H1 (cell line): ENCODE data around the gene REEP2. TPM values are rescaled to one million over a fixed set of nuclear protein-coding genes. Genes with fewer than 3 reads are reported as not detected.
"Not testable (repeated sequence)": the region's sequence is repeated elsewhere in the genome, so short reads cannot be mapped to it uniquely, and the experiment has no call there.

Experiments used
- CTCF ChIA-PET: fragments of 300-600 bp; sonication (Branson Sonifier 250); formaldehyde crosslinking; loops from one replicate; lab custom pipeline; 2021; ENCODE audit not compliant: partially characterized antibody; lab: Charles Lee
- POLR2A ChIA-PET: fragments of 300-600 bp; sonication (Branson Sonifier 250); formaldehyde crosslinking; loops from one replicate; lab custom pipeline; 2021; ENCODE audit warnings: inconsistent platforms; ENCODE audit not compliant: partially characterized antibody; lab: Charles Lee
- DNase-seq, 2 experiments: peaks; one replicate each; pipeline versions ENCODE4 v3.0.0 to v3.0.0-alpha.2; 2010 to 2022; ENCODE audit warnings: low spot score in 2 of 2, low read depth in 1 of 2, mixed read lengths in 1 of 2
- FAIRE-seq: peaks from 2 replicates; lab custom pipeline; 2011; peaks lifted over from hg19 to GRCh38; lab: Jason Lieb, UNC
- H2AFZ ChIP-seq: 2 replicates; pipeline ENCODE4 v1.8.1; 2012; ENCODE audit warnings: low read length, inconsistent platforms
- H2AK5ac ChIP-seq: 2 replicates; pipeline ENCODE4 v1.6.1; 2013; ENCODE audit warnings: low read depth, low read length
- H2BK120ac ChIP-seq: replicated peaks from 2 replicates; pipeline ENCODE3; 2013; ENCODE audit warnings: low read depth, low read length, inconsistent platforms
- H2BK12ac ChIP-seq: 2 replicates; pipeline ENCODE4 v1.6.1; 2013; ENCODE audit warnings: low read depth, low read length
- H2BK15ac ChIP-seq: 2 replicates; pipeline ENCODE4 v1.6.1; 2013; ENCODE audit warnings: low read length
- H2BK20ac ChIP-seq: 2 replicates; pipeline ENCODE4 v1.6.1; 2013; ENCODE audit warnings: low read length
- H2BK5ac ChIP-seq: 2 replicates; pipeline ENCODE4 v1.6.1; 2013; ENCODE audit warnings: low read depth, low read length
- H3K14ac ChIP-seq: 2 replicates; pipeline ENCODE4 v1.6.1; 2013; ENCODE audit warnings: inconsistent platforms; ENCODE audit not compliant: insufficient read length
- H3K18ac ChIP-seq: 2 replicates; pipeline ENCODE4 v1.6.1; 2013; ENCODE audit warnings: low read length; ENCODE audit errors: extremely low read depth
- H3K23ac ChIP-seq: 2 replicates; pipeline ENCODE4 v1.6.1; 2013; ENCODE audit warnings: inconsistent platforms; ENCODE audit not compliant: insufficient read length
- H3K23me2 ChIP-seq: 2 replicates; pipeline ENCODE4 v1.6.1; 2013; ENCODE audit warnings: low read depth, low read length
- H3K27ac ChIP-seq: 2 replicates; pipeline ENCODE4 v1.6.1; 2011; ENCODE audit warnings: low read depth, low read length, inconsistent platforms
- H3K27me3 ChIP-seq, 4 experiments: replicated peaks in 1 of 4; 1 replicate in 1 of 4; 2 replicates in 3 of 4; pipeline versions ENCODE4 v1.6.1 to v1.8.1; 2011 to 2013; ENCODE audit warnings: low read length in 3 of 4, mild to moderate bottlenecking in 3 of 4, inconsistent platforms in 2 of 4, mixed read lengths in 2 of 4, moderate library complexity in 1 of 4; ENCODE audit not compliant: control insufficient read depth in 3 of 4, insufficient read depth in 3 of 4; ENCODE audit errors: extremely low read depth in 1 of 4
- H3K36me3 ChIP-seq, 4 experiments: 2 replicates each; pipeline versions ENCODE4 v1.6.1 to v1.8.1; 2011 to 2013; ENCODE audit warnings: mild to moderate bottlenecking in 4 of 4, low read length in 3 of 4, moderate library complexity in 2 of 4, control low read depth in 1 of 4, inconsistent platforms in 1 of 4; ENCODE audit not compliant: insufficient read depth in 4 of 4, control insufficient read depth in 2 of 4
- H3K4ac ChIP-seq: replicated peaks from 2 replicates; pipeline ENCODE3; 2013; ENCODE audit warnings: low read length, low read depth, mixed read lengths, inconsistent platforms; ENCODE audit not compliant: insufficient read length
- H3K4me1 ChIP-seq, 4 experiments: replicated peaks in 1 of 4; 1 replicate in 1 of 4; 2 replicates in 3 of 4; pipeline versions ENCODE4 v1.6.1 to v1.8.1; 2011 to 2013; ENCODE audit warnings: low read length in 3 of 4, inconsistent platforms in 2 of 4, mixed read lengths in 1 of 4; ENCODE audit not compliant: insufficient read depth in 4 of 4, control insufficient read depth in 3 of 4
- H3K4me2 ChIP-seq, 2 experiments: 2 replicates each; pipeline versions ENCODE4 v1.6.1 to v1.8.1; 2011 to 2013; ENCODE audit warnings: low read depth in 2 of 2, low read length in 2 of 2, control low read depth in 1 of 2, inconsistent platforms in 1 of 2, mild to moderate bottlenecking in 1 of 2; ENCODE audit not compliant: insufficient read depth in 1 of 2
- H3K4me3 ChIP-seq, 4 experiments: fragments of 200-600, 300-600 bp in 1 of 4; sonication (generic), shearing (Covaris generic), sonication (Bioruptor Twin) in 1 of 4; 2 replicates each; pipeline versions ENCODE4 v1.5.1 to v1.8.1; 2011 to 2016; ENCODE audit warnings: low read length in 4 of 4, low read depth in 3 of 4, control low read depth in 2 of 4, inconsistent platforms in 2 of 4, mild to moderate bottlenecking in 2 of 4, mixed read lengths in 1 of 4, moderate library complexity in 1 of 4; ENCODE audit not compliant: insufficient read depth in 2 of 4; ENCODE audit errors: extremely low read depth in 1 of 4
- H3K56ac ChIP-seq: replicated peaks from 2 replicates; pipeline ENCODE3; 2013; ENCODE audit warnings: low read depth, mild to moderate bottlenecking, mixed read lengths, low read length, inconsistent platforms; ENCODE audit not compliant: insufficient read length
- H3K79me1 ChIP-seq: 2 replicates; pipeline ENCODE4 v1.6.1; 2013; ENCODE audit warnings: low read depth, low read length, control low read depth
- H3K79me2 ChIP-seq, 2 experiments: 2 replicates each; pipeline versions ENCODE4 v1.6.1 to v1.8.1; 2012 to 2013; ENCODE audit warnings: low read length in 2 of 2, mild to moderate bottlenecking in 2 of 2, inconsistent platforms in 1 of 2; ENCODE audit not compliant: insufficient read depth in 2 of 2, control insufficient read depth in 1 of 2
- H3K9ac ChIP-seq, 4 experiments: replicated peaks in 1 of 4; 1 replicate in 1 of 4; 2 replicates in 3 of 4; pipeline versions ENCODE4 v1.6.1 to v1.8.1; 2011 to 2013; ENCODE audit warnings: low read depth in 3 of 4, low read length in 3 of 4, control low read depth in 2 of 4, mild to moderate bottlenecking in 2 of 4, moderate library complexity in 2 of 4, inconsistent platforms in 1 of 4; ENCODE audit errors: extremely low read depth in 1 of 4
- H3K9me3 ChIP-seq, 2 experiments: 2 replicates each; pipeline versions ENCODE4 v1.6.1 to v1.8.1; 2012 to 2013; ENCODE audit warnings: mild to moderate bottlenecking in 2 of 2, moderate library complexity in 2 of 2, control low read depth in 1 of 2, inconsistent platforms in 1 of 2, low read depth in 1 of 2, low read length in 1 of 2, mixed read lengths in 1 of 2; ENCODE audit not compliant: insufficient read depth in 2 of 2
- H4K20me1 ChIP-seq, 2 experiments: replicated peaks in 1 of 2; 2 replicates each; pipeline versions ENCODE3 to v1.8.1; 2011 to 2013; ENCODE audit warnings: inconsistent platforms in 2 of 2, low read length in 2 of 2, mild to moderate bottlenecking in 1 of 2; ENCODE audit not compliant: insufficient read depth in 2 of 2, control insufficient read depth in 1 of 2
- H4K5ac ChIP-seq: 2 replicates; pipeline ENCODE4 v1.6.1; 2013; ENCODE audit warnings: low read length, low read depth, mixed read lengths, inconsistent platforms; ENCODE audit not compliant: insufficient read length
- H4K8ac ChIP-seq: 2 replicates; pipeline ENCODE4 v1.8.0; 2013; ENCODE audit warnings: mild to moderate bottlenecking, moderate library complexity, low read length, inconsistent platforms; ENCODE audit not compliant: insufficient read depth; ENCODE audit errors: extremely low read depth
- H4K91ac ChIP-seq: replicated peaks from 2 replicates; pipeline ENCODE3; 2013; ENCODE audit warnings: low read length, mixed read lengths, inconsistent platforms; ENCODE audit not compliant: insufficient read length
- CTCF ChIP-seq, 3 experiments: IDR thresholded peaks; 1 replicate in 2 of 3; 2 replicates in 1 of 3; pipeline versions ENCODE4 v1.5.1 to v1.6.1; 2011; ENCODE audit warnings: low read length in 3 of 3, mild to moderate bottlenecking in 3 of 3, inconsistent platforms in 2 of 3, low read depth in 1 of 3, moderate library complexity in 1 of 3; ENCODE audit not compliant: insufficient read depth in 1 of 3; ENCODE audit errors: control extremely low read depth in 1 of 3
- RAD21 ChIP-seq, 2 experiments: IDR thresholded peaks in 1 of 2; conservative IDR thresholded peaks in 1 of 2; 2 replicates each; pipeline ENCODE4 v1.6.1; 2011; ENCODE audit warnings: low read depth in 2 of 2, low read length in 2 of 2, improper control_type of control experiment in 1 of 2, inconsistent platforms in 1 of 2, mild to moderate bottlenecking in 1 of 2, moderate library complexity in 1 of 2
- WGBS, 2 experiments: shearing (Covaris generic) in 1 of 2; methylation state at CpG; one replicate each; pipeline versions ENCODE4 v1.1.6 to v1.1.7; 2013 to 2015; ENCODE audit warnings: low lambda C conversion rate in 2 of 2, mixed read lengths in 2 of 2, inconsistent platforms in 1 of 2, low coverage in 1 of 2, missing lambda C conversion rate in 1 of 2; ENCODE audit not compliant: insufficient replicate concordance in 2 of 2, insufficient coverage in 1 of 2, insufficient read length in 1 of 2; ENCODE audit errors: extremely low coverage in 1 of 2, missing lambda C conversion rate in 1 of 2; 5-methylcytosine and 5-hydroxymethylcytosine counted together
- polyA plus RNA-seq, 7 experiments: library from polyadenylated mRNA; depleted of rRNA in 3 of 7; stranded (reverse) in 5 of 7; unstranded in 2 of 7; fragments of >200 nt in 5 of 7; fragments of 200-250 nt in 2 of 7; gene quantifications; 1 replicate in 5 of 7; 2 replicates in 1 of 7; 4 replicates in 1 of 7; pipeline versions ENCODE4 v1.2.1 to v1.2.3, GENCODE V29; 2011 to 2013; ENCODE audit warnings: missing spikeins in 2 of 7, mixed read lengths in 2 of 7
- total RNA-seq: library from RNA; stranded (reverse); fragmentation: NEBNext Ultra II Directional; extraction: Animal tissue kit (Norgen Biotek cat#: 25700); gene quantifications from 2 replicates; pipeline ENCODE4 v1.2.1, GENCODE V29; 2021

The REEP2 gene
- total and polyA plus RNA-seq, 2 of the 8 experiments (the other 6 are each of a cell fraction or from before 2014, with no cell fraction given) = 26.5 to 40.2 TPM

- ChIA-PET CTCF (interaction anchor here (0.7 to 2.0 kb wide), 15 partner anchors 11 to 545 kb away, joined by 3 to 7 read pairs (median 4); partner anchors contain the start of gene REEP2), POLR2A (interaction anchor here (1.1 to 1.4 kb wide), 2 partner anchors 72 to 74 kb away, joined by 3 to 4 read pairs; no protein-coding TSS in a partner anchor)
- not testable (repeated sequence) for H3K27ac ChIP-seq, H2AK5ac ChIP-seq, H3K4me3 ChIP-seq, H3K4me1 ChIP-seq, H2BK20ac ChIP-seq, H3K18ac ChIP-seq, H3K56ac ChIP-seq, H3K23ac ChIP-seq, H3K9ac ChIP-seq, FAIRE-seq, H2BK120ac ChIP-seq, H4K91ac ChIP-seq, H4K8ac ChIP-seq, H3K23me2 ChIP-seq, H3K4ac ChIP-seq, H2BK5ac ChIP-seq, H2BK12ac ChIP-seq, H3K14ac ChIP-seq, H4K5ac ChIP-seq, H3K79me1 ChIP-seq, H2BK15ac ChIP-seq, H2AFZ ChIP-seq, H4K20me1 ChIP-seq, H3K4me2 ChIP-seq, H3K27me3 ChIP-seq, H3K79me2 ChIP-seq, H3K9me3 ChIP-seq
- H3K36me3 ChIP-seq = peaks cover 3 to 46% (median 22%) of the 10 kb centered on the region in 4 experiments; a peak in 6 of 8 replicates
- WGBS, 2 experiments = 81% methylated on average over 13 of the region's 14 CpGs; no CpG with 5 or more reads in 1 of the 2 experiments
- peak; percentile 42 to 52 (median 48) for TF ChIP-seq CTCF (IDR thresholded peaks at IDR 0.05; ENCODE audit: control extremely low read depth in 1 of 3, insufficient read depth in 1 of 3, low read depth in 1 of 3, low read length in 3 of 3)
- TF ChIP-seq RAD21 (IDR thresholded peaks at IDR 0.05 in 1 of 2, conservative IDR thresholded peaks at IDR 0.05 in 1 of 2; ENCODE audit: low read depth in 2 of 2, low read length in 2 of 2) = peak; percentile 52 to 53
- peak; percentile 19 to 78 for DNase-seq
Observed at GRCh38 chr5:138410996-138411640, 27.7 kb upstream of the REEP2 start.
